Endothelial cell of umbilical vein (primary cell): ENCODE results near the gene LRP3. TPM values are rescaled to one million over a fixed set of nuclear protein-coding genes. Genes with fewer than 3 reads are reported as not detected.
A peak's percentile ranks its signal among the peaks of the same experiment; 100 is the strongest.

Experiments
- BruUV-seq: library from RNA; stranded (reverse); fragments of 400-500 nt; replicated peaks from 2 replicates; lab custom pipeline; 2021; lab: Mats Ljungman, UMichigan
- CTCF ChIA-PET: fragments of 300-600, 350-600 bp; sonication (Branson Sonifier 250); formaldehyde crosslinking; loops from one replicate; lab custom pipeline; 2021; ENCODE audit warnings: antibody characterized with exemption, inconsistent platforms; lab: Charles Lee
- POLR2A ChIA-PET: fragments of 300-600, 350-600 bp; sonication (Branson Sonifier 250); formaldehyde crosslinking; loops from one replicate; lab custom pipeline; 2021; ENCODE audit warnings: antibody characterized with exemption, inconsistent platforms; lab: Charles Lee
- DNase-seq: peaks from one replicate; pipeline ENCODE4 v3.0.0-alpha.2; 2011; ENCODE audit warnings: low read depth, low spot score
- FAIRE-seq: peaks from 2 replicates; lab custom pipeline; 2011; peaks lifted over from hg19 to GRCh38; lab: Jason Lieb, UNC
- H2AFZ ChIP-seq: 2 replicates; pipeline ENCODE4 v1.6.0; 2012; ENCODE audit warnings: low read depth, low read length, control low read depth, inconsistent platforms
- H3K27ac ChIP-seq: 2 replicates; pipeline ENCODE4 v1.5.1; 2011; ENCODE audit warnings: low read depth, mild to moderate bottlenecking, control low read depth, low read length, moderate library complexity; ENCODE audit not compliant: insufficient read depth
- H3K27me3 ChIP-seq, 2 experiments: 2 replicates each; pipeline versions ENCODE4 v1.6.0 to v1.6.1; 2011; ENCODE audit warnings: low read length in 2 of 2, mixed read lengths in 1 of 2; ENCODE audit not compliant: control insufficient read depth in 2 of 2, insufficient read depth in 2 of 2
- H3K36me3 ChIP-seq, 2 experiments: 2 replicates in 1 of 2; 3 replicates in 1 of 2; pipeline ENCODE4 v1.5.1; 2011; ENCODE audit warnings: low read length in 2 of 2, mild to moderate bottlenecking in 1 of 2, moderate library complexity in 1 of 2; ENCODE audit not compliant: control insufficient read depth in 2 of 2, insufficient read depth in 2 of 2; ENCODE audit errors: extremely low read depth in 1 of 2
- H3K4me1 ChIP-seq: 3 replicates; pipeline ENCODE4 v1.5.1; 2011; ENCODE audit warnings: mild to moderate bottlenecking, low read length; ENCODE audit not compliant: control insufficient read depth, insufficient read depth; ENCODE audit errors: extremely low read depth
- H3K4me2 ChIP-seq: 2 replicates; pipeline ENCODE4 v1.6.1; 2011; ENCODE audit warnings: low read length, control low read depth, mixed read lengths; ENCODE audit not compliant: insufficient read depth
- H3K4me3 ChIP-seq, 3 experiments: fragments of 200-600 bp in 1 of 3; sonication (generic), shearing (Covaris generic) in 1 of 3; replicated peaks in 1 of 3; 2 replicates each; pipeline ENCODE4 v1.5.1; 2011 to 2016; ENCODE audit warnings: control low read depth in 3 of 3, low read length in 3 of 3, mild to moderate bottlenecking in 2 of 3, inconsistent platforms in 1 of 3, low read depth in 1 of 3, moderate library complexity in 1 of 3; ENCODE audit not compliant: insufficient read depth in 1 of 3
- H3K79me2 ChIP-seq: 2 replicates; pipeline ENCODE4 v1.6.0; 2012; ENCODE audit warnings: low read length, inconsistent platforms; ENCODE audit not compliant: control insufficient read depth, insufficient read depth
- H3K9ac ChIP-seq: replicated peaks from 2 replicates; pipeline ENCODE3; 2011; ENCODE audit warnings: low read length, control low read depth; ENCODE audit not compliant: insufficient read depth; ENCODE audit errors: extremely low read depth
- H3K9me1 ChIP-seq: replicated peaks from 3 replicates; pipeline ENCODE4 v1.6.0; 2011; ENCODE audit warnings: mild to moderate bottlenecking, low read length; ENCODE audit not compliant: control insufficient read depth, insufficient read depth; ENCODE audit errors: extremely low read depth
- H3K9me3 ChIP-seq: replicated peaks from 2 replicates; pipeline ENCODE4 v1.5.1; 2012; ENCODE audit warnings: low read length, inconsistent platforms; ENCODE audit not compliant: control insufficient read depth, insufficient read depth
- H4K20me1 ChIP-seq: replicated peaks from 2 replicates; pipeline ENCODE3; 2011; ENCODE audit warnings: mild to moderate bottlenecking, low read length; ENCODE audit not compliant: control insufficient read depth, insufficient read depth; ENCODE audit errors: extremely low read depth
- CTCF ChIP-seq, 2 donors: IDR thresholded peaks; 1 replicate in 1 of 2; 2 replicates in 1 of 2; pipeline ENCODE4 v1.5.1; 2011; ENCODE audit warnings: low read length in 2 of 2, mild to moderate bottlenecking in 2 of 2, moderate library complexity in 2 of 2, control low read depth in 1 of 2, inconsistent platforms in 1 of 2, low read depth in 1 of 2; ENCODE audit not compliant: insufficient read depth in 1 of 2; ENCODE audit errors: extremely low read depth in 1 of 2
- GATA2 ChIP-seq: IDR thresholded peaks from 2 replicates; pipeline ENCODE4 v1.7.0; 2011; ENCODE audit warnings: low read depth, mild to moderate bottlenecking, moderate library complexity, mixed read lengths, low read length; ENCODE audit not compliant: insufficient read length, insufficient read depth
- MAX ChIP-seq: IDR thresholded peaks from 2 replicates; pipeline ENCODE4 v1.6.1; 2011; ENCODE audit not compliant: insufficient read depth, insufficient read length
- MYC ChIP-seq: IDR thresholded peaks from one replicate; pipeline ENCODE4 v1.6.1; 2011; ENCODE audit warnings: mild to moderate bottlenecking, low read depth, low read length
- POLR2A ChIP-seq: IDR thresholded peaks from 2 replicates; pipeline ENCODE4 v1.6.1; 2012; ENCODE audit warnings: low read depth, mild to moderate bottlenecking, control low read depth, low read length
- POLR2AphosphoS5 ChIP-seq: IDR thresholded peaks from 2 replicates; pipeline ENCODE4 v1.6.1; 2012; ENCODE audit warnings: low read depth, mild to moderate bottlenecking, control low read depth, low read length, moderate library complexity; ENCODE audit not compliant: insufficient read depth
- dilution Hi-C: fragments of 300-500 bp; cut with MboI; formaldehyde crosslinking; loops from one replicate; pipeline ENCODE4 v1.15.0; 2019; ENCODE audit warnings: low sequenced_read_pairs; ENCODE audit not compliant: extremely low pct_ligation_motif_present
- intact Hi-C: fragments of 100-400 bp; cut with micrococcal nuclease; formaldehyde crosslinking; loops from one replicate; pipeline ENCODE4 v1.10.0; 2022
- polyA plus RNA-seq, 4 experiments: library from polyadenylated mRNA; depleted of rRNA in 3 of 4; stranded (reverse) in 3 of 4; unstranded in 1 of 4; fragments of >200 nt; gene quantifications; 2 replicates each; pipeline versions ENCODE4 v1.2.1 to v1.2.3, GENCODE V29; 2011 to 2012; ENCODE audit warnings: missing spikeins in 1 of 4
- total RNA-seq: library from RNA; stranded (reverse); gene quantifications from 2 replicates; pipeline ENCODE4 v1.2.3, GENCODE V29; 2021

Gene LRP3
- total and polyA plus RNA-seq, 2 donors (not counting 3 experiments of a cell fraction or from before 2014, with no cell fraction given) = 14.3 to 19.4 TPM

- FAIRE-seq = no peak
Observed at GRCh38 chr19:33202546-33203507, 8.7 kb downstream of the LRP3 start.

GRCh38 chr19:33203529-33203928 lies 9.4 kb downstream of the LRP3 start:
- Histone ChIP-seq H3K9me3 (no peaks in the 10 kb centered on the region), H3K79me2 (no peaks in the 10 kb centered on the region), H3K9ac (no peak overlapping the region), H3K36me3 (peaks cover 0 to 5% of the 10 kb centered on the region in 2 experiments), H4K20me1 (no peaks in the 10 kb centered on the region), H3K27ac (no peak overlapping the region), H3K4me1 (no peaks in the 10 kb centered on the region), H2AFZ (no peak overlapping the region), H3K9me1 (no peaks in the 10 kb centered on the region), H3K4me2 (no peak overlapping the region), H3K27me3 (no peaks in the 10 kb centered on the region), H3K4me3 (no peak overlapping the region)
- FAIRE-seq = no peak
- POLR2A ChIA-PET = no interaction called here
- dilution Hi-C loops = no loop called here
- no peak for DNase-seq
- intact Hi-C loops = no loop called here
- BruUV-seq = no TSS peak
- CTCF ChIA-PET = no interaction called here
- TF ChIP-seq MYC (no peak), POLR2A (no peak), CTCF (IDR thresholded peaks at IDR 0.05; ENCODE audit: extremely low read depth in 1 of 2, insufficient read depth in 1 of 2, low read depth in 1 of 2, low read length in 2 of 2) (no peak), MAX (no peak), GATA2 (no peak)

More at GRCh38 chr19:33202546-33203507, 8.7 kb downstream of the LRP3 start:
- Histone ChIP-seq H3K79me2 (no peaks in the 10 kb centered on the region), H3K4me2 (no peak overlapping the region), H3K9ac (no peak overlapping the region), H3K27ac (no peak overlapping the region), H3K27me3 (no peaks in the 10 kb centered on the region), H4K20me1 (no peaks in the 10 kb centered on the region), H3K9me1 (no peaks in the 10 kb centered on the region), H3K4me3 (no peak overlapping the region), H2AFZ (no peak overlapping the region), H3K36me3 (peaks cover 0 to 5% of the 10 kb centered on the region in 2 experiments), H3K4me1 (no peaks in the 10 kb centered on the region), H3K9me3 (no peaks in the 10 kb centered on the region)
- POLR2A ChIA-PET = no interaction called here
- CTCF ChIA-PET = interaction anchor here (1.3 kb wide), 1 partner anchor 32 kb away, joined by 3 read pairs; no protein-coding TSS in a partner anchor
- no peak for DNase-seq
- dilution Hi-C loops (no loop called here), intact Hi-C loops (no loop called here)
- BruUV-seq = no TSS peak
- no peak for TF ChIP-seq POLR2AphosphoS5
- peak; percentile 53 for TF ChIP-seq MAX
